ENCODE measurements around the gene RNASE9. TPM values are rescaled to one million over a fixed set of nuclear protein-coding genes. Genes with fewer than 3 reads are reported as not detected.
A peak's percentile ranks its signal among the peaks of the same experiment; 100 is the strongest.

RNASE9 gene
- total RNA-seq, 2 donors from 2014 or later = not detected

DNA sequence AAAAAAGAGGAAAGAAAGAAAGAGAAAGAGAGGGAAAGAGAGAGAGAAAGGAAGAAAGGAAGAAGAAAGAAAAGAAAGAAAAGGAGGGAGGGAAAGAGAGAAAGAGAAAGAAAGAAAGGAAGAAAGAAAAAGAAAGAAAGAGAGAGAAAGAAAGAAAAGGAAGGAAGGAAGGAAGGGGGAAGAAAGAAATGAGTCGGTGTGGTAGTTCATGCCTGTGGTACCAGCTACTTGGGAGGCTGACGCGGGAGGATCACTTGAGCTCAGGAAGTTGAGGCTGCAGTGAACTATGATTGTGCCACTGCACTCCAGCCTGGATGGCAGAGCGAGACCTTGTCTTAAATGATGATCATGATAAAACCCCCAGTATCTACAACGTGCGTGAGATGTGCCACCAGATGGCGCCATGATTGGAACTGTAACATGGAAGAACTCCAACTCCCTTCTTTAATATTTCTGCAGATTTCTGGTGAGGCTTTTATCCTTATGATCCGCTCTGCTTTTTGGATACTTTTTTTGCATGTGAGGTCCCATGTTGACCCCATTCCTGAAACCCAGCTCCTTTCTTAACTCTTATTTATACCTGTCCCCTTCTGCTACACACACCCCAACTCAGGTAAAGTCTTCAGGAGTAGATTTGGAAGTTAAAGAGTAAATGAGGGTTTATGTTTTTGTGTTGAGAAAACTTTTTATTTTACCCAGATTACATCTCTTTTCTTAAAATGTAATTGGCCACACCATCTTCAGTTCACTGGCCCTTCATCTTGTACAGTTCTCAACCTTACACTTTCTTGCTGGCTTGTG lies 29.9 kb downstream of the RNASE9 start:
- WGBS, 2 donors = 10 to 14% methylated on average over 8 of the region's 8 CpGs
- Histone ChIP-seq H3K27me3 (no peaks in the 10 kb centered on the region), H3K9me3 (no peaks in the 10 kb centered on the region), H3K36me3 (replicated peaks in 1 of 2; ENCODE audit: insufficient read depth in 1 of 2, low read depth in 2 of 2) (no peaks in the 10 kb centered on the region), H3K4me3 (no peak overlapping the region), H3K4me1 (no peaks in the 10 kb centered on the region), H3K27ac (no peak overlapping the region)
- TF ChIP-seq, protein P1, sequence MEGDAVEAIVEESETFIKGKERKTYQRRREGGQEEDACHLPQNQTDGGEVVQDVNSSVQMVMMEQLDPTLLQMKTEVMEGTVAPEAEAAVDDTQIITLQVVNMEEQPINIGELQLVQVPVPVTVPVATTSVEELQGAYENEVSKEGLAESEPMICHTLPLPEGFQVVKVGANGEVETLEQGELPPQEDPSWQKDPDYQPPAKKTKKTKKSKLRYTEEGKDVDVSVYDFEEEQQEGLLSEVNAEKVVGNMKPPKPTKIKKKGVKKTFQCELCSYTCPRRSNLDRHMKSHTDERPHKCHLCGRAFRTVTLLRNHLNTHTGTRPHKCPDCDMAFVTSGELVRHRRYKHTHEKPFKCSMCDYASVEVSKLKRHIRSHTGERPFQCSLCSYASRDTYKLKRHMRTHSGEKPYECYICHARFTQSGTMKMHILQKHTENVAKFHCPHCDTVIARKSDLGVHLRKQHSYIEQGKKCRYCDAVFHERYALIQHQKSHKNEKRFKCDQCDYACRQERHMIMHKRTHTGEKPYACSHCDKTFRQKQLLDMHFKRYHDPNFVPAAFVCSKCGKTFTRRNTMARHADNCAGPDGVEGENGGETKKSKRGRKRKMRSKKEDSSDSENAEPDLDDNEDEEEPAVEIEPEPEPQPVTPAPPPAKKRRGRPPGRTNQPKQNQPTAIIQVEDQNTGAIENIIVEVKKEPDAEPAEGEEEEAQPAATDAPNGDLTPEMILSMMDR (IDR thresholded peaks at IDR 0.05) = peak; percentile 26 to 56 (median 44)
- TF ChIP-seq POLR2A (IDR thresholded peaks at IDR 0.05) = no peak
- DNase-seq (peak; percentile 60 to 72 (median 62)), ATAC-seq (no peak)
- intact Hi-C loops (cut with DNase I) = no loop called here

DNA sequence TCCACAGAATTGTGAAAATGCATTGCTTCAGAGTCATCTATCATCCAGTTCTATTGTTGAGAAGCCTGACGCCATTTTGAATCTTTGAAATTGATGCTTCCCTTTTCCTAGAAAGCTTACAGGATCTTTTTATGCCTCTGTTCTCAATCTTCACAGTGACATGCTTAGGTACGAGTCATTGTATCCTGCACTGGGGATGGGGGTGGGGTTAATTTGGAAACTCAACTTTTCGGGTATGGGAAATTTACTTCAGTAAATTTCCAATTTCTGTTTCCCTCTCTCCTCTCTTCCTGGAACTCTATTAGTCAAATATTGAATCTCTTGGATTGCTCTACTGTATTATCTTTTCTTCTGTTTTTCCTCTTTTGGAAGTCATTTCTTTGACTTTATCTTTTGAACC lies 31.0 kb downstream of the RNASE9 start:
- ATAC-seq = no peak

DNA sequence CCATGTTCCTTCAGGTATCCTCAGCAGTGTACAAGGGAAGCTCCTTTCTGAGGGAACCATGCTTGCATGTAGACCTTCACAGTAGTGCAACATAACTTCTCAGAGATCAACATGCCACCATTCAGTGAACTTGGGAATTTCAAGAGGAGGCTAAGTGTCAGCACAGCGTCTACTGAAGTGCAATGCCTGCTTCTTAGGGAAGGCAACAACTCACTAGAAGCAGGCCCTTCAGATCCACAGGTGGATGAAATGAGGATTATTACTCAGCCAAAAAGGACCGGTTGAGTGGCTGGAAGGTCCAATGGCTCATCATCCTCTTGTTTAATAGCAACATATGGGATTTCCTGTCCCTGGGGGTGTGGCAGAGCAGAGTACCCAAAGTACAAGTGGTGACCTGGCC lies 36.8 kb downstream of the RNASE9 start:
- Histone ChIP-seq H3K4me1 (no peaks in the 10 kb centered on the region), H3K9me3 (no peaks in the 10 kb centered on the region), H3K36me3 (replicated peaks in 1 of 2; ENCODE audit: insufficient read depth in 1 of 2, low read depth in 2 of 2) (no peaks in the 10 kb centered on the region), H3K27ac (no peak overlapping the region), H3K27me3 (no peaks in the 10 kb centered on the region), H3K4me3 (no peak overlapping the region)
- DNase-seq (no peak), ATAC-seq (no peak)
- intact Hi-C loops (cut with DNase I) = no loop called here
- 77 to 86% methylated on average over 2 of the region's 2 CpGs for WGBS, 2 donors
- no peak for TF ChIP-seq POLR2A (IDR thresholded peaks at IDR 0.05)
- TF ChIP-seq, protein P1 (IDR thresholded peaks at IDR 0.05) = no peak

More for the DNA sequence above, 31.0 kb downstream of the RNASE9 start:
- Histone ChIP-seq H3K36me3 (replicated peaks in 1 of 2; ENCODE audit: insufficient read depth in 1 of 2, low read depth in 2 of 2) (no peaks in the 10 kb centered on the region), H3K4me1 (no peaks in the 10 kb centered on the region), H3K27me3 (no peaks in the 10 kb centered on the region), H3K4me3 (no peak overlapping the region), H3K9me3 (no peaks in the 10 kb centered on the region), H3K27ac (no peak overlapping the region)
- DNase-seq = no peak
- TF ChIP-seq POLR2A (IDR thresholded peaks at IDR 0.05) = no peak
- TF ChIP-seq, protein P1 (IDR thresholded peaks at IDR 0.05) = no peak
- WGBS, 2 donors = 56 to 74% methylated on average over 3 of the region's 3 CpGs
- intact Hi-C loops (cut with DNase I) = no loop called here

DNA sequence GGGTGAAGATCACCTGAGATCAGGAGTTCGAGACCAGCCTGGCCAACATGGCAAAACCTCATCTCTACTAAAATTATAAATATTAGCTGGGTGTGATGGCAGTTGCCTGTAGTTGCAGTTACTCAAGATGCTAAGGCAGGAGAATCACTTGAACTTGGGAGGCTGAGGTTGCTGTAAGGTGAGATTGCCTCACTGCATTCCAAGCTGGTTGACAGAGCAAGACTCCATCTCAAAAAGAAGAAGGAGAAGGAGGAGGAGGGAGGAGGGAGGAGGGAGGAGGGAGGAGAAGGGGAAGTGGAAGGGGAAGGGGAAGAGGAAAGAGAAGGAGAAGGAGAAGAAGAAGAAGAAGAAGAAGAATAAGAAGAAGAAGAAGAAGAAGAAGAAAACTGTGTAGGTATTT lies 38.5 kb downstream of the RNASE9 start:
- intact Hi-C loops (cut with DNase I) = no loop called here
- H3K27me3 ChIP-seq = no peaks in the 10 kb centered on the region
- DNase-seq (no peak), ATAC-seq (no peak)
- TF ChIP-seq, protein P1 (IDR thresholded peaks at IDR 0.05) = no peak
- no peak for TF ChIP-seq POLR2A (IDR thresholded peaks at IDR 0.05)
- no peaks in the 10 kb centered on the region for H3K4me1 ChIP-seq
- WGBS, 2 donors = 56 to 67% methylated on average over 1 of the region's 1 CpG
- H3K4me3 ChIP-seq = no peak overlapping the region
- no peak overlapping the region for H3K27ac ChIP-seq
- H3K9me3 ChIP-seq = no peaks in the 10 kb centered on the region
- H3K36me3 ChIP-seq (replicated peaks in 1 of 2; ENCODE audit: insufficient read depth in 1 of 2, low read depth in 2 of 2) = no peaks in the 10 kb centered on the region

DNA sequence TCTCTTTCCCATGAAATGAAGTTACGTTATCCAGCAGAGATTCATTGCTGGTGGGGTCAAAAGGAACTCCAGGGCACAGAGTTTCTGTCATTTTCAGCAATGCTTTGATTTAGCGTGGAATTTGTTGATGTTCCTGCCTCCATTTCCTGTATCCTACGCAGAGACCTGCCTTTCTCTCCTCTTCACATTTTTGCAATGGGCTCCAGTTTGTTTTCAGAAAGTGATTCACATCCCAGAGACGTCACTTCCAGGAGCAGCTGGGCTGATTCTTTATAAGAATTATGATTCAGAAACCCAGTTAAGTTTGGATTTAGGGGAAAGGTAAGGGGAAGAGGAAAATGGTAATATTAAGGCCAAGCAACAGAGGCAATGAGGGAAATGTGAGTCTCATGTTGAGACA lies 43.9 kb downstream of the RNASE9 start:
- no peaks in the 10 kb centered on the region for H3K4me1 ChIP-seq
- intact Hi-C loops (cut with DNase I) = no loop called here
- no peaks in the 10 kb centered on the region for H3K27me3 ChIP-seq
- no peak overlapping the region for H3K27ac ChIP-seq
- TF ChIP-seq, protein P1 (IDR thresholded peaks at IDR 0.05) = no peak
- TF ChIP-seq POLR2A (IDR thresholded peaks at IDR 0.05) = no peak
- no peaks in the 10 kb centered on the region for H3K9me3 ChIP-seq
- ATAC-seq (no peak), DNase-seq (no peak)
- no peak overlapping the region for H3K4me3 ChIP-seq
- 60 to 66% methylated on average over 4 of the region's 4 CpGs for WGBS, 2 donors
- H3K36me3 ChIP-seq (replicated peaks in 1 of 2; ENCODE audit: insufficient read depth in 1 of 2, low read depth in 2 of 2) = no peaks in the 10 kb centered on the region

All from body of pancreas (tissue), 4 donors.